GM20431 (cell line): ENCODE data around the gene SLC4A3.
"Not testable (repeated sequence)": the region's sequence is repeated elsewhere in the genome, so short reads cannot be mapped to it uniquely, and the experiment has no call there.

ENCODE experiments used
- in situ Hi-C: fragments of 300-500 bp; cut with MseI, MboI; formaldehyde crosslinking; loops from one replicate; pipeline ENCODE4 v1.15.0; 2020; ENCODE audit warnings: low sequenced_read_pairs; ENCODE audit not compliant: unreplicated experiment

The SLC4A3 gene

GRCh38 chr2:219644801-219645480 is 17.5 kb downstream of the SLC4A3 start:
- in situ Hi-C loops: no loop called here

- in situ Hi-C loops: no loop called here
These were observed 18.4 kb downstream of the SLC4A3 start for GRCh38 chr2:219645631-219646527.

- in situ Hi-C loops: no loop called here
These were observed 20.7 kb downstream of the SLC4A3 start for GRCh38 chr2:219648176-219648575.

DNA sequence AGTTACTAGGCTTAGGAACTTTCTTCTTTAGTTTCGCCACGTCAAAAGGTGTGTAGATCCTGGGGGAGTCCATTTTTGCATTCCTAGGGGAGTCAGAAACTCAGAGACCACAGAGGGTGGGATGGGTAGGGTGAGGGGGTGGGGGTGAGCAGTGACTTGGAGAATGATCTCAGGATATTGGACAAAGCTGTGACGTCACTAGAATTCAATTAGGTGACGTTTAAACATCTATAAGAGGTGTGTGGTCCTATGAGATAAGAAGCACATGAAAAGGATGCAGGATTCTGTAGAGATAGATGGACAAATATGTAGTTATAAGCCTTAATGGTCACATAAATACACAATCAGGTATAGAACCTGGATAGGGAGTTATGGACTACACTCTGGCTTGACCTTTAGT is 21.5 kb downstream of the SLC4A3 start:
- in situ Hi-C loops: no loop called here

DNA sequence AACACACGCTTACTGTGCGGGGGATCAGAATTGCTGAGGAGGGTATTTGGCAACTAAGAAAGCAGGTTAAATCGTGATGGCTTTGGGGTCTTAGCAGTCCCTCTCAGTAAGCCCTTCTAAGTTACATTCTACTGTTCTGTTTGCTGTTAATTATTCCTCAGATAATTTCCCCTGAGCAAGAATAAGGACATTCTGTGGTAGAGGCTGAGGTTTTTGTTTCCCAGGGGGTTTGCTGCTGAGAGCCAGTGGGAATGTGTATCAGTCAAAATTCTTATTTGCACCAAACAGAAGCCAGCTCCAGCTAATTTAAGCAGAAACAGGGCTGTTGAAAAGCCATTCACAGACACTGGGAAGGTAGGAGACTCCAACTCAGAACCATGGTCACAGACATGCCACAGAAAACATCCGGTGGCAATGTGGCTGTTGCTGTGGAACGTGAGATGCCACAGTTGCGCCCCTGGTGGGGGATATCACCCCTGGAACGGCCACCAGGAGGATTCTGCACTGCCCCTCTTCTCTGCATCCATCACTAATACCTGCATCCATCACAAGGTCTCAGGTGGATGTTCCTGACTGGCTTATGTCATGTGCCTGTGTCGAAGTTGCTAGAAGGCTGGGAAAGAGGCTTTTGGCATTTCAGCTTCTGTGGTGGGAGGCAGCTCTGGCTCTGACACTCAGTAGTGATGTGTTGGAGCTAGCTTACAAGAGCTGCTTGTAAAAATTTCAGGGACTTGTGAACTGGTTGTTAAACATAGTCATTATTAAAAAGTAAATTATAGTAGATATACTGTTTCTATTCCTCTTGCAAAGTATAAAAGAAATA is 23.2 kb downstream of the SLC4A3 start:
- in situ Hi-C loops: no loop called here

GRCh38 chr2:219651656-219652055 is 24.2 kb downstream of the SLC4A3 start:
- in situ Hi-C loops: not testable (repeated sequence)

- in situ Hi-C loops: no loop called here
These were observed 29.1 kb downstream of the SLC4A3 start for GRCh38 chr2:219656526-219656925.

- in situ Hi-C loops: no loop called here
These were observed 30.9 kb downstream of the SLC4A3 start for GRCh38 chr2:219658196-219658846.

- in situ Hi-C loops: no loop called here
These were observed 31.4 kb downstream of the SLC4A3 start for GRCh38 chr2:219658874-219659273.

DNA sequence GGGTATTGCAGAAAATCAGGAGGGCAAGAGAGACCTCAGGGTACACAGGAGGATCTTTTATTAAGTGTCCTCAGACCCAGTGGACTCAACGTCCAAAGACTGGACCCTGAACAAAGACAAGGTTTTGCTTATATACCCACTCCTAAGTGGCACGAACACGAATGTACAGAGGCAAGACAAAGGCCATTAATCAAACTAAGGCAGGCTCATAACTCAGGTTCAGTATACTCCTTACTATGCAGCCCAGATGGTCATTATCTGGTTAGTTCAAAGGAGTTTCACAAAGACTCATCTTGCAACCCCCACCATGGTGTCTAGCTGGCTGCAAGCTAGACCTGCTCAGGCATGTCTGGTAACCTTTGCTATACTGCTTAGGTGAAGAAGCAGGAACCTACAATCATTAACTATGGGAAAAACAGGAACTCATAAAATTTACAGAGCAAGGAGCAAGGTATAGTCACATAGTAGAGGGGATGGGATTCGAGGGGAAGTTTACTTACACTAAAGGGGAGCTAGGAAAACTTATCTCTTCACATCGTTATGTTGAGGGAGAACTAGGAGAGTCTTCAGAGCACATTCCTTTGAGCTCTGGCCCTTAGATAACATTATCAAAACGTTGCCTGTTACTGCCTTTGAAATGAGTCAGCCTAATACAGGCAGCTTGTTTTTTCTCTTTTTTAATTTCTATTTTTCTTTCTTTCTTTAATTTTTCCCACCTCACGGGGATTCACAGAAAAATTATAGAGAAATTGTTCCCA is 33.9 kb downstream of the SLC4A3 start:
- in situ Hi-C loops: no loop called here

DNA sequence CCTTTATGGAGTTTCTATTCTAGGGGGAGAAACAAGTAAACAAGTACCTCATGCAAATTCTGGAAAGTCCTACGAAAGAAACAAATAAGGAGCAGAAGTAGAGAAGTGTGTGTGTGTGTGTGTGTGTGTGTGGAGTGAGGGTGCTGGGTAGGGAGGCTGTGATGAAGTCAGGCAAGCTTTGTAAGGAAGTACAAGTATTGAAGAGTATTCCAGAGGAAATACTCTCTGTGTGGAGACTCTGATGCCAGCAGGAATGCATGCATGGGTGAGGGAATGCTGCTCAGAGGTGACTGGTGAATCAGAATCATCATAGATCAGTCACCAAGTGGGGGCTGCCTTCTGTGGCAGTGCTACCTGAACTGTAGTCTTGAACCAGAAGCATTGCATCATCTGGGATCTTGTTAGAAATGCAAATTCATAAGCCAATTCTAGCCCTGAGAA is 34.5 kb downstream of the SLC4A3 start:
- in situ Hi-C loops: no loop called here

- in situ Hi-C loops: no loop called here
These were observed 35.1 kb downstream of the SLC4A3 start for GRCh38 chr2:219662566-219662965.

DNA sequence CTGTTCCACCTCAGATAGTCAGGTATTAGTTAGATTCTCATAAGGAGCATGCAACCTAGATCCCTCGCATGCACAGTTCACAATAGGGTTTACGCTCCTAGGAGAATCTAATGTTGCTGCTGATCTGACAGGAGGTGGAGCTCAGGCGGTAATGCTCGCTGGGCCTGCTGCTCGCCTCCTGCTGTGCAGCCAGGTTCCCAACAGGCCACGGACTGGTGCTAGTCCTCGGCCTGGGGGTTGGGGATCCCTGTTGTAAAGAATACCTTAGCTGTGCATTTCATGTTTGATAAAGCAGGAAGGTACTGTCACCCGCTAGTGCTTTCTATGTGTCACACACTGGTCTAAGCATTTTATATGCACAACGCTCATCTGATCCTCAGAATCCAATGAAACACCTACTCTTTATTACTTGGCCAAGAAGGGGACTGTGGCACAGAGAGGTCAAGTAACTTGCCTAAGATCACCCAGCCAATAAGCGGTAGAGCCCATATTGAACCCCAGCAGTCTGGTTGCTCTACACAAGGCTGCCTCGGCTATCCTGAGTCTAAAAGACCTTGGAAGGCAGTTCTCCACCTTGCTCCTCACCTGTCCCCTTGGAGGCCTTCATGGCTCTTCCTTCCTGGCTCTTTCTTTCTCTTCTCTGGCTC is 35.8 kb downstream of the SLC4A3 start:
- in situ Hi-C loops: no loop called here

DNA sequence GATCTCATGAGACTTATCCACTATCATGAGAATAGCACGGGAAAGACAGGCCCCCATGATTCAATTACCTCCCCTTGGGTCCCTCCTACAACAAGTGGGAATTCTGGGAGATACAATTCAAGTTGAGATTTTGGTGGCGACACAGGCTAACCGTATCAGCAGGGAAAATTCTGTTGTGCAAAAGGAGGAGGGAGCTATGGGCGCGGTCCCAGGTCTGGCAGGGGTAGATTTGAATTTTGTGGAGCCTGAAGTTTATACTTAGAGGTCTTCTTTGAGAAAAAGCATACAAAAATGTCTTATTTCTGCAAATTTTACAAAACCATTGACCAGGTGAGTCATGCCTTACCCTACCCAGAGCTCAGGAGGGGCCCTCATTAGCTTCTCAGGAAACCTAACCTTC is 36.6 kb downstream of the SLC4A3 start:
- in situ Hi-C loops: no loop called here

- in situ Hi-C loops: no loop called here
These were observed 37.5 kb downstream of the SLC4A3 start for GRCh38 chr2:219664944-219665343.

DNA sequence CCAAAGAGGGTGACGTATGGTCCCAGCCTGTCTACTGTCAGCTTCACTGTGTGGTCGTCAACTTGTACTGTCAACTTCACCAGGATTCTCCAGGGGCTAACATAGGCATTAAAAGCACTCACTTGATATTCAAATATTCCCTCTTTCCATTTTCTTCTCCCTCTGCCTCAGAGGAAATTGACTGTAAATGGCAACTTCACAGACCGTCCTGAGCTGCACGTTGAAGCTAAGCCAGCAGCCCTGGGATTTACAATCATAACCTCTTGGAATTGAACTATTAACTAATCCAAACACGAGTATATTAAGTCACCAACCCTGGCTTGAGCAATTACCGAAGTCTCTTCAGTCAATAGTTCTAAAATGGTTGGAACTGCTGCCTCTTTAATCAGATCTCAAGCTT is 38.5 kb downstream of the SLC4A3 start:
- in situ Hi-C loops: no loop called here

DNA sequence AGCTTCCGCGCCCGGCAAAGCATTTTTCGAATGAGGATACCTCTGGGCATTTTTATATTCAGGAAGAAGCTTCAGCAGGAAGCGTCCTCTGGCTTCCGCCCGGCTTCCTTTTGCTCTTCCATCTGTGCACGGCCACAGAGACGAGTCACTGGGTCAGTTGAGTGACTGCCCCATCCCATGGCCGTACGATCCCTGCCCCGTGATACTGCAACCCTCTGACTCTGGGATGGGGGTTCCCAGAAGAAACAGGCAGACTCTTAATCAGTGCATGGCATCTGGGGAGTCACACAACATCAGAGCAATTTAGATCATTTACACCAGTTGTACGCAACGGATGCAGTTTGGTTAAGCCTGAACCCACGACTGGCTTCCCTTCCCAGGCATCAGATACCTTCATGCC is 40.9 kb downstream of the SLC4A3 start:
- in situ Hi-C loops: no loop called here

DNA sequence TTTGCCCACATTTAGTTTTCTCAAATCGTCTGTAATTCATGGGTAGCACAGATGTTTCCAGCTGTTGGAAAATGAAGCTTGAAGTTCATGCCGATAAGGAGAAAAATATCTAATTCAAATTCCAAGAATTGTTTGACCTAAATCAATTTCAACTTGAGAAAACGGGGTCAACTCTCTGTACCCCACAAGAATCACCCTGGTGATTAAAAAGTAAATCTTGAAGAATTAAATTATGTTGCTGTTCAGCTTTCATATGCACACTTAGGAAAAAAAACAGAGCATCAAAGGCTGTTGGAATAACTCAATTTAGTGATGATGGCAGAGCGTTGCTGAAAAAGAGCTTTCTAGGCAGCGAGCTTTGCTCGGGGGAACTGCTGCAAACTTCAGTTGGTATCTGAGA is 43.0 kb downstream of the SLC4A3 start:
- in situ Hi-C loops: no loop called here

DNA sequence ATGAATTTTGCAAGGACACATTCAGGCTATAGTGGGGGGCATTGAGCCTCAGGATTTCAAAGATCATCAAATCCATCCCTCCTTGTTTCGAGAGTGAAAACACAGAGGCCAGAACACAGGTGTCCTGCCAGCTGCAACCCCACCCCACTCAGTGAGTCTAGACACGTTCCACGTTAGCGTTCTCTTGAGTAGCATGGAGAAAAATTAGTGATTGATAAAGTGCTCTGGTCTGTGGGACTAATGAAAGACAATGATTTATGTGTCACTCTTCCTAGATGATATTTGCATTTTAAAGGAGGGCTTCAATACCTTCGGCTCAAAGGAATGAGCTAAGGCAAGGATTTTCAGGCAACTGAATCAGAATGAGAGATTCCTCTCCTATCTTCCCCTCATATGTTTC is 43.8 kb downstream of the SLC4A3 start:
- in situ Hi-C loops: no loop called here
